Activated CD4-positive, alpha-beta memory T cell treated with anti-CD3 and anti-CD28 coated beads for 36 hours (primary cell): Measurements from ENCODE around the gene SEPHS1. TPM values are rescaled to one million over a fixed set of nuclear protein-coding genes. Genes with fewer than 3 reads are reported as not detected.

ENCODE experiments used
- CTCF ChIA-PET: fragments of 350-600 bp; sonication (Branson Sonifier 250); formaldehyde crosslinking; loops from one replicate; lab custom pipeline; 2021; ENCODE audit warnings: antibody characterized with exemption, inconsistent platforms; lab: Charles Lee
- POLR2A ChIA-PET: fragments of 350-600 bp; sonication (Branson Sonifier 250); formaldehyde crosslinking; loops from one replicate; lab custom pipeline; 2021; ENCODE audit warnings: antibody characterized with exemption; lab: Charles Lee
- DNase-seq: peaks from one replicate; pipeline ENCODE4 v3.0.0-alpha.2; 2020
- H3K27ac Mint-ChIP-seq: one replicate; pipeline ENCODE4 v1.8.0; 2021; ENCODE audit warnings: mixed read lengths
- H3K27me3 Mint-ChIP-seq: one replicate; pipeline ENCODE4 v1.8.0; 2021; ENCODE audit warnings: mixed read lengths
- H3K36me3 Mint-ChIP-seq: one replicate; pipeline ENCODE4 v1.8.0; 2021; ENCODE audit warnings: mixed read lengths
- H3K4me1 Mint-ChIP-seq: one replicate; pipeline ENCODE4 v1.8.0; 2021; ENCODE audit warnings: low read depth, mixed read lengths
- H3K4me3 Mint-ChIP-seq: one replicate; pipeline ENCODE4 v1.8.0; 2021; ENCODE audit warnings: mild to moderate bottlenecking, mixed read lengths
- H3K9me3 Mint-ChIP-seq: one replicate; pipeline ENCODE4 v1.8.0; 2021; ENCODE audit warnings: mixed read lengths
- intact Hi-C: fragments of 100-400 bp; cut with micrococcal nuclease; formaldehyde crosslinking; loops from one replicate; pipeline ENCODE4 v1.15.1; 2023
- total RNA-seq, 2 experiments: library from RNA; stranded (reverse); gene quantifications; one replicate each; pipeline ENCODE4 v1.2.3, GENCODE V29; 2021

SEPHS1 gene
- total RNA-seq, 2 experiments from 2014 or later = 57.2 to 57.6 TPM

- no peak overlapping the region for H3K27ac Mint-ChIP-seq
- CTCF ChIA-PET = interaction anchor here (0.6 to 2.5 kb wide), 3 partner anchors 15 to 30 kb away, joined by 3 to 11 read pairs (median 4); no protein-coding TSS in a partner anchor
- intact Hi-C loops = no loop called here
- H3K4me3 Mint-ChIP-seq = no peak overlapping the region
- no peaks in the 10 kb centered on the region for H3K9me3 Mint-ChIP-seq
- POLR2A ChIA-PET = no interaction called here
- H3K4me1 Mint-ChIP-seq = peaks cover 7% of the 10 kb centered on the region
- DNase-seq = no peak
- no peaks in the 10 kb centered on the region for H3K36me3 Mint-ChIP-seq
- H3K27me3 Mint-ChIP-seq = no peaks in the 10 kb centered on the region
Measured at GRCh38 chr10:13272164-13272571, 75.9 kb downstream of the SEPHS1 start.

GRCh38 chr10:13271552-13272163 lies 76.4 kb downstream of the SEPHS1 start:
- CTCF ChIA-PET = interaction anchor here (0.6 to 2.5 kb wide), 3 partner anchors 16 to 31 kb away, joined by 3 to 11 read pairs (median 4); no protein-coding TSS in a partner anchor
- H3K4me3 Mint-ChIP-seq = no peak overlapping the region
- intact Hi-C loops = loop anchor here (1.0 kb wide), 1 partner anchor 31 kb away; no protein-coding TSS in a partner anchor
- POLR2A ChIA-PET = no interaction called here
- no peaks in the 10 kb centered on the region for H3K27me3 Mint-ChIP-seq
- no peaks in the 10 kb centered on the region for H3K36me3 Mint-ChIP-seq
- no peak overlapping the region for H3K27ac Mint-ChIP-seq
- no peaks in the 10 kb centered on the region for H3K9me3 Mint-ChIP-seq
- H3K4me1 Mint-ChIP-seq = peaks cover 7% of the 10 kb centered on the region
- peak; percentile 71 for DNase-seq

GRCh38 chr10:13270877-13271551 lies 77.1 kb downstream of the SEPHS1 start:
- Mint-ChIP-seq H3K4me1 (peaks cover 7% of the 10 kb centered on the region), H3K4me3 (no peak overlapping the region), H3K36me3 (no peaks in the 10 kb centered on the region), H3K9me3 (no peaks in the 10 kb centered on the region), H3K27ac (no peak overlapping the region), H3K27me3 (no peaks in the 10 kb centered on the region)
- intact Hi-C loops = loop anchor here (1.0 kb wide), 1 partner anchor 31 kb away; no protein-coding TSS in a partner anchor
- CTCF ChIA-PET = interaction anchor here (2.5 kb wide), 1 partner anchor 31 kb away, joined by 11 read pairs; no protein-coding TSS in a partner anchor
- no peak for DNase-seq
- POLR2A ChIA-PET = no interaction called here

- DNase-seq = no peak
- H3K9me3 Mint-ChIP-seq = no peaks in the 10 kb centered on the region
- POLR2A ChIA-PET = no interaction called here
- no peak overlapping the region for H3K4me3 Mint-ChIP-seq
- H3K27me3 Mint-ChIP-seq = peaks cover 4% of the 10 kb centered on the region
- no peaks in the 10 kb centered on the region for H3K36me3 Mint-ChIP-seq
- intact Hi-C loops = no loop called here
- H3K4me1 Mint-ChIP-seq = peaks cover 7% of the 10 kb centered on the region
- CTCF ChIA-PET = no interaction called here
- no peak overlapping the region for H3K27ac Mint-ChIP-seq
Measured at GRCh38 chr10:13268841-13269240, 79.3 kb downstream of the SEPHS1 start.

DNA sequence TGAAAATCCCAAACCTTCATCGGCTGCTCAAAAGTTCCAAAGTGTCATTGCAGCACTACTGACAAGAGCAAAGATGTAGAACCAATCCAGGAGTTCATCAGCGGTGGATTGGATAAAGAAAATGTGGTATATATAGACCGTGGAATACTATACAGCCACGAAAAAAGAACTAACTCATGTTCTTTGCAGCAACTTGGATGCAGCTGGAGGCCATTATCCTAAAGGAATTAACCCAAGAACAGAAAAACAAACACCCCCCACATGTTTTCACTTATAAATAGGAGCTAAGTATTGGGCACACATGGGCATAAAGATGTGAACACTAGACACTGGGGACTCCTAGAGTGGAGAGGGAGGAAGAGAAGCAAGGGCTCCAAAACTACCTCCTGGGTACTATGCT lies 79.8 kb downstream of the SEPHS1 start:
- Mint-ChIP-seq H3K27ac (no peak overlapping the region), H3K27me3 (peaks cover 9% of the 10 kb centered on the region), H3K36me3 (no peaks in the 10 kb centered on the region), H3K4me3 (no peak overlapping the region), H3K4me1 (peaks cover 7% of the 10 kb centered on the region), H3K9me3 (no peaks in the 10 kb centered on the region)
- no peak for DNase-seq
- POLR2A ChIA-PET = no interaction called here
- intact Hi-C loops = no loop called here
- CTCF ChIA-PET = no interaction called here

Other genes with a start within 250 kb of the SEPHS1 start
- gene OPTN, start 248.1 kb downstream of the SEPHS1 start, total RNA-seq = 100 to 1,000 TPM; 107 to 113 TPM
- 10 to 100 TPM; 70.6 to 74.2 TPM for gene MCM10, start 186.7 kb downstream of the SEPHS1 start, total RNA-seq
- gene UCMA, start 113.9 kb downstream of the SEPHS1 start, total RNA-seq = not detected
- gene PHYH, start 48.2 kb downstream of the SEPHS1 start, total RNA-seq = 10 to 100 TPM; 14.9 to 15.4 TPM
- gene BEND7, start 180.7 kb upstream of the SEPHS1 start, total RNA-seq = not detected
- 10 to 100 TPM; 21.9 to 25.1 TPM for gene PRPF18, start 238.7 kb upstream of the SEPHS1 start, total RNA-seq